ENCODE results near the gene RND2.
"Not testable (repeated sequence)": the region's sequence is repeated elsewhere in the genome, so short reads cannot be mapped to it uniquely, and the experiment has no call there.

The RND2 gene

GRCh38 chr17:43024407-43025289 is at the start of gene RND2:
TSS of gene RND2 (plus strand) at chr17:43025231. CDS start at chr17:43025348, 117 bp downstream.
- DNase-seq = peak; percentile 82

- no peak for DNase-seq
Measured at GRCh38 chr17:42975265-42975664, 49.8 kb upstream of the RND2 start.

GRCh38 chr17:42975701-42976100 is 49.3 kb upstream of the RND2 start:
- DNase-seq = not testable (repeated sequence)

GRCh38 chr17:42979511-42980273 is 45.3 kb upstream of the RND2 start, which contains the start of gene PTGES3L:
TSS of gene PTGES3L (minus strand) at chr17:42980080. CDS start at chr17:42980053, 27 bp downstream.
- peak; percentile 73 for DNase-seq

- DNase-seq = peak; percentile 77
Measured at GRCh38 chr17:42980274-42980765, 44.7 kb upstream of the RND2 start, which contains the start of gene RUNDC1. TSS of gene RUNDC1 (plus strand) at chr17:42980565. CDS start at chr17:42980577, 12 bp downstream.

- DNase-seq = peak; percentile 27
Measured at GRCh38 chr17:42980766-42981397, 44.1 kb upstream of the RND2 start.

- DNase-seq = no peak
Measured at GRCh38 chr17:42982266-42982665, 42.8 kb upstream of the RND2 start.

GRCh38 chr17:42985225-42985624 is 39.8 kb upstream of the RND2 start:
- no peak for DNase-seq

GRCh38 chr17:42989141-42989540 is 35.9 kb upstream of the RND2 start:
- no peak for DNase-seq

- no peak for DNase-seq
Measured at GRCh38 chr17:42989726-42990652, 35.0 kb upstream of the RND2 start.

- DNase-seq = no peak
Measured at GRCh38 chr17:42991471-42991870, 33.6 kb upstream of the RND2 start.

GRCh38 chr17:42992872-42993271 is 32.2 kb upstream of the RND2 start:
- no peak for DNase-seq

GRCh38 chr17:42993913-42994312 is 31.1 kb upstream of the RND2 start:
- DNase-seq = not testable (repeated sequence)

- DNase-seq = peak; percentile 64
Measured at GRCh38 chr17:42997390-42997983, 27.5 kb upstream of the RND2 start.

GRCh38 chr17:42997984-42998938 is 26.8 kb upstream of the RND2 start, which contains the start of gene RPL27:
TSS of gene RPL27 (plus strand) at chr17:42998419. CDS start at chr17:42998751, 332 bp downstream.
- DNase-seq = peak; percentile 99

GRCh38 chr17:42999003-42999525 is 26.0 kb upstream of the RND2 start:
- DNase-seq = no peak

- DNase-seq = not testable (repeated sequence)
Measured at GRCh38 chr17:43000894-43001293, 24.1 kb upstream of the RND2 start.

GRCh38 chr17:43003542-43004172 is 21.4 kb upstream of the RND2 start:
- no peak for DNase-seq

Measured in NCI-H510A treated with DMSO at 0.1 percent for 48 hours (cell line).